IPS DF 6.9 (cell line): ENCODE measurements around the gene PCDHB5.
A peak's percentile ranks its signal among the peaks of the same experiment; 100 is the strongest.
"Not testable (repeated sequence)": the region's sequence is repeated elsewhere in the genome, so short reads cannot be mapped to it uniquely, and the experiment has no call there.

ENCODE experiments used
- DNase-seq: peaks from one replicate; pipeline ENCODE4 v3.0.0-alpha.2; 2013; ENCODE audit warnings: low read depth, low spot score
- H3K27ac ChIP-seq: one replicate; pipeline ENCODE4 v1.5.1; 2013; ENCODE audit warnings: low read length, control low read depth
- H3K27me3 ChIP-seq: 2 replicates; pipeline ENCODE4 v1.6.1; 2013; ENCODE audit warnings: mild to moderate bottlenecking, low read length; ENCODE audit not compliant: control insufficient read depth, insufficient read depth
- H3K36me3 ChIP-seq: 2 replicates; pipeline ENCODE4 v1.6.1; 2013; ENCODE audit warnings: low read length; ENCODE audit not compliant: control insufficient read depth, insufficient read depth
- H3K4me1 ChIP-seq: 2 replicates; pipeline ENCODE4 v1.6.1; 2013; ENCODE audit warnings: low read length; ENCODE audit not compliant: control insufficient read depth, insufficient read depth
- H3K4me3 ChIP-seq: 2 replicates; pipeline ENCODE4 v1.5.1; 2013; ENCODE audit warnings: mild to moderate bottlenecking, low read length
- H3K9me3 ChIP-seq: 2 replicates; pipeline ENCODE4 v1.6.1; 2013; ENCODE audit warnings: low read length, inconsistent platforms; ENCODE audit not compliant: control insufficient read depth, insufficient read depth
- WGBS: extraction: QIAGEN DNeasy Blood & Tissue Kit; methylation state at CpG from one replicate; pipeline ENCODE4 v1.1.7; 2013; ENCODE audit warnings: mixed read lengths, missing lambda C conversion rate; ENCODE audit not compliant: insufficient read length, insufficient coverage; 5-methylcytosine and 5-hydroxymethylcytosine counted together

The PCDHB5 gene

DNA sequence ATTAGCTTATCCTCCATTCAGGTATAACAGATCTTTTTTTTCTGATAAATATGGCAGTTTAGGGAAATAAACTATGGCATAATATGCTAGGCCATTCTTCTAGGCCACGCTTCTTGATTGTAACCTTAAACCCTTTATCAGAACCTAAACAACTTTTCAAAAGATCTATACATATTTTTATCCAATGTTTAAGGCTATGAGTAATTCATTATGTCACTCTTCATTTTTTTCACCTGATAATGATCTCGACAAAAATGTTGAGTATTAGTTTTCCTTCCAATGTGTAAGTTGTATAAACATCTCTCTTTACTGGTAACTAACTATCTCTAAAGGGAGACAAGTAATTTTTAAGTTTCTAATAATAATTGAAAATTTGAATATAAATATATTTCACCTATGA lies 15.8 kb upstream of the PCDHB5 start:
- Histone ChIP-seq H3K4me3 (no peak overlapping the region), H3K9me3 (no peaks in the 10 kb centered on the region), H3K4me1 (no peaks in the 10 kb centered on the region), H3K36me3 (no peaks in the 10 kb centered on the region), H3K27me3 (no peaks in the 10 kb centered on the region), H3K27ac (no peak overlapping the region)
- no peak for DNase-seq
- no CpG with 5 or more reads among the region's 2 CpGs for WGBS

DNA sequence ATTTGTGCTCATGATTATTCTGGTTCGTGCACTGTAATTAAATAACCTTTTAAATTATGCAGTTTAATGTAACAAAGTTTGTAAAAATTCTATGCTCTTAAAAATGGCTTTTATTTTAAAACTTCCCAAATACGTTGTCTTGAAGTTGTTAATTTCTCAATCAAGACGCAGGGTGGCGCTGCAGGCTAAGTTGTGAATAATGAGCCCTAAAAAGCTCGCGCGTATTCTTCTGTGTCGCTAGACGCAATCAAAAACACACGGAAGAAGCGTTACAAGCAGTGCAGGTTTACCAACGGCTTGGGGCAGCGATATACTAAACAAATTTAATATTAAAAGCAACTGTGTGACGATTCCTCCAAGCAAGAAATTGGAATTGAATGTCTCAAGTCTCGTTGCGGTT lies 13.4 kb upstream of the PCDHB5 start, which contains the start of gene PCDHB4:
Gene PCDHB4 (plus strand): TSS at position 256 of the 400 bp plus-strand sequence. CDS start 181 bp downstream, outside the sequence.
- Histone ChIP-seq H3K36me3 (no peaks in the 10 kb centered on the region), H3K4me1 (no peaks in the 10 kb centered on the region), H3K27ac (no peak within 1 kb of the TSS), H3K27me3 (no peaks in the 10 kb centered on the region), H3K4me3 (no peak within 1 kb of the TSS), H3K9me3 (no peaks in the 10 kb centered on the region)
- DNase-seq = peak; percentile 48
- no CpG with 5 or more reads among the region's 16 CpGs for WGBS

DNA sequence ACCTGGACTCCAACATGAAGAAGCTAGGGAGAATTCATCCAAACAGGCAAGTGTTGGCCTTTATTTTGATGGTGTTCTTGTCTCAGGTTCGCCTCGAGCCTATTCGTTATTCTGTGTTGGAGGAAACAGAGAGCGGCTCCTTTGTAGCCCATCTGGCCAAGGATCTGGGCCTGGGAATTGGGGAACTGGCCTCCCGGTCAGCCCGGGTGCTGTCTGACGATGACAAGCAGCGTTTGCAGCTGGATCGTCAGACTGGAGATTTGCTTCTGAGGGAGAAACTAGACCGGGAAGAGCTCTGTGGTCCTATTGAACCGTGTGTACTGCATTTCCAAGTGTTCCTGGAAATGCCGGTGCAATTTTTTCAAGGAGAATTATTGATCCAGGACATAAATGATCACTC lies 13.0 kb upstream of the PCDHB5 start:
- WGBS = no CpG with 5 or more reads among the region's 12 CpGs
- Histone ChIP-seq H3K27ac (no peak overlapping the region), H3K4me3 (no peak overlapping the region), H3K9me3 (no peaks in the 10 kb centered on the region), H3K36me3 (no peaks in the 10 kb centered on the region), H3K27me3 (no peaks in the 10 kb centered on the region), H3K4me1 (no peaks in the 10 kb centered on the region)
- no peak for DNase-seq

DNA sequence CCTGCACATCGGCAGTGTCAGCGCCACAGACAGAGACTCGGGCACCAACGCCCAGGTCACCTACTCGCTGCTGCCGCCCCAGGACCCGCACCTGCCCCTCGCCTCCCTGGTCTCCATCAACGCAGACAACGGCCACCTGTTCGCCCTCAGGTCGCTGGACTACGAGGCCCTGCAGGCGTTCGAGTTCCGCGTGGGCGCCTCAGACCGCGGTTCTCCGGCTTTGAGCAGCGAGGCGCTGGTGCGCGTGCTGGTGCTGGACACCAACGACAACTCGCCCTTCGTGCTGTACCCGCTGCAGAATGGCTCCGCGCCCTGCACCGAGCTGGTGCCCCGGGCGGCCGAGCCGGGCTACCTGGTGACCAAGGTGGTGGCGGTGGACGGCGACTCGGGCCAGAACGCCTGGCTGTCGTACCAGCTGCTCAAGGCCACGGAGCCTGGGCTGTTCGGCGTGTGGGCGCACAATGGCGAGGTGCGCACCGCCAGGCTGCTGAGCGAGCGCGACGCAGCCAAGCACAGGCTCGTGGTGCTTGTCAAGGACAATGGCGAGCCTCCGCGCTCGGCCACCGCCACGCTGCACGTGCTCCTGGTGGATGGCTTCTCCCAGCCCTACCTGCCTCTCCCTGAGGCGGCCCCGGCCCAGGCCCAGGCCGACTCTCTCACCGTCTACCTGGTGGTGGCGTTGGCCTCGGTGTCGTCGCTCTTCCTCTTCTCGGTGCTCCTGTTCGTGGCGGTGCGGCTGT lies 11.4 kb upstream of the PCDHB5 start:
- H3K4me1 ChIP-seq, H3K36me3 ChIP-seq, H3K27me3 ChIP-seq, DNase-seq, H3K27ac ChIP-seq, H3K4me3 ChIP-seq, H3K9me3 ChIP-seq: not testable (repeated sequence)
- WGBS = no CpG with 5 or more reads among the region's 73 CpGs

DNA sequence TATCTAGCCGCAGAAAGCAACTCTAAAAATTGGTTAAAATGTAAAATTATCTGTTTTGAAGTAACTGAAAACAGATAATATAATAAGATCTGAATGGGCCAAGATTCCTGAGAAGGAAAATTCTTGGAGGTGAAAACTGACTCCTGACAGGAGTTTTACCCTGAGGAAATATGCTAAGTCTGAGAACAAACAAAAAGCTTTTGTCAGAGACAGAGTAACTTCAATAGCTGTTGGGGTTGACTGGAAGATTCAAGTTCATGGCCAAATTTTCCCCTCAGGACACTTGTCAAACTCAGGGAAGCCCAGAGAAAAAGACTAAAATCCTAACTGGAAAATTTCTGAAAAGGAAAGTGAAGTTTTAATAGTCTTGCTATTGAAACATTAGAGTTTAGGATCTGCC lies 7.7 kb upstream of the PCDHB5 start:
- no peaks in the 10 kb centered on the region for H3K4me1 ChIP-seq
- no peaks in the 10 kb centered on the region for H3K9me3 ChIP-seq
- H3K27ac ChIP-seq = no peak overlapping the region
- WGBS = no CpG with 5 or more reads among the region's 1 CpG
- no peak overlapping the region for H3K4me3 ChIP-seq
- no peaks in the 10 kb centered on the region for H3K36me3 ChIP-seq
- DNase-seq = no peak
- H3K27me3 ChIP-seq = no peaks in the 10 kb centered on the region

DNA sequence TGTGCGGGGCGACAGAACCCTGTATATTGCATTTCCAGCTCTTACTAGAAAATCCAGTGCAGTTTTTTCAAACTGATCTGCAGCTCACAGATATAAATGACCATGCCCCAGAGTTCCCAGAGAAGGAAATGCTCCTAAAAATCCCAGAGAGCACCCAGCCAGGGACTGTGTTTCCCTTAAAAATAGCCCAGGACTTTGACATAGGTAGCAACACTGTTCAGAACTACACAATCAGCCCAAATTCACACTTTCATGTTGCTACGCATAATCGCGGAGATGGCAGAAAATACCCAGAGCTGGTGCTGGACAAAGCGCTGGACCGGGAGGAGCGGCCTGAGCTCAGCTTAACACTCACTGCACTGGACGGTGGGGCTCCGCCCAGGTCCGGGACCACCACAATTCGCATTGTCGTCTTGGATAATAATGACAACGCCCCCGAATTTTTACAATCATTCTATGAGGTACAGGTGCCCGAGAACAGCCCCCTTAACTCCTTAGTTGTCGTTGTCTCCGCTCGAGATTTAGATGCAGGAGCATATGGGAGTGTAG lies 786 bp downstream of the PCDHB5 start:
- Histone ChIP-seq H3K9me3 (no peaks in the 10 kb centered on the region), H3K4me3 (no peak overlapping the region), H3K27ac (no peak overlapping the region), H3K27me3 (no peaks in the 10 kb centered on the region), H3K4me1 (no peaks in the 10 kb centered on the region), H3K36me3 (no peaks in the 10 kb centered on the region)
- no peak for DNase-seq
- no CpG with 5 or more reads among the region's 19 CpGs for WGBS

DNA sequence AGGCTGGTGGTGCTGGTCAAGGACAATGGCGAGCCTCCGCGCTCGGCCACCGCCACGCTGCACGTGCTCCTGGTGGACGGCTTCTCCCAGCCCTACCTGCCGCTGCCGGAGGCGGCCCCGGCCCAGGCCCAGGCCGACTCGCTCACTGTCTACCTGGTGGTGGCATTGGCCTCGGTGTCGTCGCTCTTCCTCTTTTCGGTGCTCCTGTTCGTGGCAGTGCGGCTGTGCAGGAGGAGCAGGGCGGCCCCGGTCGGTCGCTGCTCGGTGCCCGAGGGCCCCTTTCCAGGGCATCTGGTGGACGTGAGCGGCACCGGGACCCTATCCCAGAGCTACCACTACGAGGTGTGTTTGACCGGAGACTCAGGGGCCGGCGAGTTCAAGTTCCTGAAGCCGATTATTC lies 2.3 kb downstream of the PCDHB5 start:
- WGBS = no CpG with 5 or more reads among the region's 34 CpGs
- not testable (repeated sequence) for H3K4me3 ChIP-seq, DNase-seq, H3K27me3 ChIP-seq, H3K36me3 ChIP-seq, H3K27ac ChIP-seq, H3K4me1 ChIP-seq, H3K9me3 ChIP-seq

DNA sequence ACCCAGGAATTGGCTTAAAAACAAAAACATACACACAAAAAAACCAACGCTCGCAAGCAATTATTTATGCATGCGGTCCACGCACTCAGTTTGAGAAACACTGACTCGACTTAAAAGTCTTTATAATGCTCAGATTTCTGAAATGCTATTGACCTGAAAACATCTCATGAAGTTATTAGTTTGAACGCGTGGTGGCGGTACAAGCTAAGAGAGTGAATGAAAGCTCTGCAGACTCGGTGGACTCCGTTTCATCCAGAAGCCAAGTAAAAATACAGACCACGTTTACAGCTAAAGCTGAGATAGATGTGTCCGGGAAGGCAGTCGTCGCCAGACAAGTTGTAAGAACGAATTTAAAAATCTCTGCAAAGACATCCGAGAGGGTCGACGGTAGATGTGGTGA lies 14.8 kb downstream of the PCDHB5 start, which contains the start of gene PCDHB6:
Gene PCDHB6 (plus strand): TSS at position 246 of the 400 bp plus-strand sequence. CDS start 201 bp downstream, outside the sequence.
- no CpG with 5 or more reads among the region's 18 CpGs for WGBS
- no peaks in the 10 kb centered on the region for H3K27me3 ChIP-seq

DNA sequence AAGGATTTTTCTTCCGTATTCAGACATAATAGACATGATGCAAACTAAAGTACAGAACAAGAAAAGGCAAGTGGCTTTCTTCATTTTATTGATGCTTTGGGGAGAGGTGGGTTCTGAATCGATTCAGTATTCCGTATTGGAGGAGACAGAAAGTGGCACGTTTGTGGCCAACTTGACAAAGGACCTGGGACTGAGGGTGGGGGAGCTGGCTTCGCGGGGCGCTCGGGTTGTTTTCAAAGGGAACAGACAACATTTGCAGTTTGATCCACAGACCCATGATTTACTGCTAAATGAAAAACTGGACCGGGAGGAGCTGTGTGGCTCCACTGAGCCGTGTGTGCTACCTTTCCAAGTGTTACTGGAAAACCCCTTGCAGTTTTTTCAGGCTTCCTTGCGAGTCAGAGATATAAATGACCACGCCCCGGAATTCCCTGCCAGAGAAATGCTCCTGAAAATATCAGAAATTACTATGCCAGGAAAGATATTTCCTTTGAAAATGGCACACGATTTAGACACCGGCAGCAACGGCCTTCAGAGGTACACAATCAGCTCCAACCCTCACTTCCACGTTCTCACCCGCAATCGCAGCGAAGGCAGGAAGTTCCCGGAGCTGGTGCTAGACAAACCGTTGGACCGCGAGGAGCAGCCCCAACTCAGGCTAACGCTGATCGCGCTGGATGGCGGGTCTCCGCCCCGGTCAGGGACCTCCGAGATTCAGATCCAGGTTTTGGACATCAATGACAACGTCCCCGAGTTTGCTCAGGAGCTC lies 15.4 kb downstream of the PCDHB5 start:
- no peaks in the 10 kb centered on the region for H3K36me3 ChIP-seq
- no peaks in the 10 kb centered on the region for H3K9me3 ChIP-seq
- no peaks in the 10 kb centered on the region for H3K4me1 ChIP-seq
- no peak overlapping the region for H3K27ac ChIP-seq
- H3K4me3 ChIP-seq = no peak overlapping the region
- no CpG with 5 or more reads among the region's 33 CpGs for WGBS
- no peaks in the 10 kb centered on the region for H3K27me3 ChIP-seq
- DNase-seq = no peak

More for the DNA sequence above, 14.8 kb downstream of the PCDHB5 start, which contains the start of gene PCDHB6:
- no peak within 1 kb of the TSS for H3K4me3 ChIP-seq
- no peaks in the 10 kb centered on the region for H3K36me3 ChIP-seq
- no peak within 1 kb of the TSS for H3K27ac ChIP-seq
- H3K4me1 ChIP-seq = no peaks in the 10 kb centered on the region
- no peaks in the 10 kb centered on the region for H3K9me3 ChIP-seq
- DNase-seq = no peak

DNA sequence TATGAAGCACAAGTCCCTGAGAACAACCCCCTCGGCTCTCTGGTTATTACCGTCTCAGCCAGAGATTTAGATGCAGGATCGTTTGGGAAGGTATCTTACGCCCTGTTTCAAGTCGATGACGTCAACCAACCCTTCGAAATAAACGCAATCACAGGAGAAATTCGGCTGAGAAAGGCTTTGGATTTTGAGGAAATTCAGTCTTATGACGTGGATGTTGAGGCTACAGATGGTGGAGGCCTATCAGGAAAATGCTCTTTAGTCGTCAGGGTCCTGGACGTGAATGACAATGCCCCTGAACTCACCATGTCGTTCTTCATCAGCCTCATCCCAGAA lies 16.0 kb downstream of the PCDHB5 start:
- Histone ChIP-seq H3K36me3 (no peaks in the 10 kb centered on the region), H3K4me3 (no peak overlapping the region), H3K9me3 (no peaks in the 10 kb centered on the region), H3K27ac (no peak overlapping the region), H3K4me1 (no peaks in the 10 kb centered on the region), H3K27me3 (no peaks in the 10 kb centered on the region)
- no CpG with 5 or more reads among the region's 13 CpGs for WGBS
- no peak for DNase-seq
